HepG2 (cell line): Measurements from ENCODE around the gene AGAP3. TPM values are rescaled to one million over a fixed set of nuclear protein-coding genes. Genes with fewer than 3 reads are reported as not detected.

Source experiments
- DMTF1 ChIP-seq: sonication (generic); formaldehyde crosslinking; IDR thresholded peaks from 2 replicates; pipeline ENCODE4 v1.4.0; 2020; ENCODE audit warnings: mild to moderate bottlenecking, missing genetic modification reagents
- EED ChIP-seq: sonication (generic); formaldehyde crosslinking; IDR thresholded peaks from 2 replicates; pipeline ENCODE4 v1.5.0; 2020; ENCODE audit warnings: mild to moderate bottlenecking, missing genetic modification reagents
- HMG20A ChIP-seq: IDR thresholded peaks from 2 replicates; pipeline ENCODE4 v1.6.1; 2016; ENCODE audit warnings: borderline replicate concordance
- HMGA1 ChIP-seq: sonication (generic); formaldehyde crosslinking; conservative IDR thresholded peaks from 2 replicates; pipeline ENCODE4 v1.4.0; 2020; ENCODE audit warnings: missing genetic modification reagents
- HOXA7 ChIP-seq: sonication (generic); formaldehyde crosslinking; IDR thresholded peaks from 2 replicates; pipeline ENCODE4 v1.8.1; 2022; ENCODE audit warnings: mild to moderate bottlenecking, missing genetic modification reagents, moderate library complexity
- RBAK ChIP-seq: sonication (generic); formaldehyde crosslinking; IDR thresholded peaks from 2 replicates; pipeline ENCODE4 v1.5.1; 2020; ENCODE audit warnings: mild to moderate bottlenecking, missing genetic modification reagents
- polyA plus RNA-seq, 8 experiments: library from polyadenylated mRNA; depleted of rRNA in 3 of 8; stranded (reverse) in 7 of 8; unstranded in 1 of 8; fragments of >200 nt; fragmentation: Illumina TruSeq in 4 of 8; extraction: Trizol in 4 of 8; gene quantifications; 2 replicates each; pipeline versions ENCODE4 v1.2.1 to v1.2.3, GENCODE V29; 2011 to 2016; ENCODE audit warnings: low read depth in 4 of 8, missing spikeins in 1 of 8, mixed read lengths in 1 of 8; ENCODE audit not compliant: insufficient read depth in 1 of 8
- total RNA-seq, 5 experiments: library from RNA; depleted of rRNA; stranded (reverse); fragments of >200 nt; fragmentation: Illumina TruSeq; extraction: Trizol; gene quantifications; 2 replicates each; pipeline ENCODE4 v1.2.3, GENCODE V29; 2016; ENCODE audit warnings: low read depth in 1 of 5
- TF ChIP-seq, protein P1 (sequence below): sonication (generic); formaldehyde crosslinking; IDR thresholded peaks from 2 replicates; pipeline ENCODE4 v1.4.0; 2020; ENCODE audit warnings: mild to moderate bottlenecking, missing genetic modification reagents
- TF ChIP-seq, protein P2 (sequence below): sonication (generic); formaldehyde crosslinking; IDR thresholded peaks from 2 replicates; pipeline ENCODE4 v1.8.1; 2022; ENCODE audit warnings: mild to moderate bottlenecking, missing genetic modification reagents

Gene AGAP3
- total and polyA plus RNA-seq, 2 of the 13 experiments (the other 11 are each of a cell fraction or from before 2014, with no cell fraction given) = 31.3 to 61.4 TPM

- TF ChIP-seq DMTF1 (no peak), HOXA7 (no peak), EED (CRISPR knock-in tag) (no peak), RBAK (CRISPR knock-in tag) (no peak), HMG20A (CRISPR knock-in tag) (no peak), HMGA1 (CRISPR knock-in tag) (no peak)
- TF ChIP-seq, protein P1, sequence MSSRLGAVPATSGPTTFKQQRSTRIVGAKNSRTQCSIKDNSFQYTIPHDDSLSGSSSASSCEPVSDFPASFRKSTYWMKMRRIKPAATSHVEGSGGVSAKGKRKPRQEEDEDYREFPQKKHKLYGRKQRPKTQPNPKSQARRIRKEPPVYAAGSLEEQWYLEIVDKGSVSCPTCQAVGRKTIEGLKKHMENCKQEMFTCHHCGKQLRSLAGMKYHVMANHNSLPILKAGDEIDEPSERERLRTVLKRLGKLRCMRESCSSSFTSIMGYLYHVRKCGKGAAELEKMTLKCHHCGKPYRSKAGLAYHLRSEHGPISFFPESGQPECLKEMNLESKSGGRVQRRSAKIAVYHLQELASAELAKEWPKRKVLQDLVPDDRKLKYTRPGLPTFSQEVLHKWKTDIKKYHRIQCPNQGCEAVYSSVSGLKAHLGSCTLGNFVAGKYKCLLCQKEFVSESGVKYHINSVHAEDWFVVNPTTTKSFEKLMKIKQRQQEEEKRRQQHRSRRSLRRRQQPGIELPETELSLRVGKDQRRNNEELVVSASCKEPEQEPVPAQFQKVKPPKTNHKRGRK (CRISPR knock-in tag) = no peak
- TF ChIP-seq, protein P2, sequence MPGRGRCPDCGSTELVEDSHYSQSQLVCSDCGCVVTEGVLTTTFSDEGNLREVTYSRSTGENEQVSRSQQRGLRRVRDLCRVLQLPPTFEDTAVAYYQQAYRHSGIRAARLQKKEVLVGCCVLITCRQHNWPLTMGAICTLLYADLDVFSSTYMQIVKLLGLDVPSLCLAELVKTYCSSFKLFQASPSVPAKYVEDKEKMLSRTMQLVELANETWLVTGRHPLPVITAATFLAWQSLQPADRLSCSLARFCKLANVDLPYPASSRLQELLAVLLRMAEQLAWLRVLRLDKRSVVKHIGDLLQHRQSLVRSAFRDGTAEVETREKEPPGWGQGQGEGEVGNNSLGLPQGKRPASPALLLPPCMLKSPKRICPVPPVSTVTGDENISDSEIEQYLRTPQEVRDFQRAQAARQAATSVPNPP (CRISPR knock-in tag) = no peak
Measured at GRCh38 chr7:151083071-151083823, 3.0 kb upstream of the AGAP3 start, which contains the start of gene TMUB1 (continued).
